Stimulated activated CD4-positive, alpha-beta T cell treated with anti-CD3 and anti-CD28 coated beads, TNF-alpha, amount 100 ng/mL, for 4 hours (primary cell): ENCODE data around the gene CHP1.
"Not testable (repeated sequence)": the region's sequence is repeated elsewhere in the genome, so short reads cannot be mapped to it uniquely, and the experiment has no call there.

Experiments used
- DNase-seq, 3 experiments: peaks; one replicate each; pipeline ENCODE4 v3.0.0-alpha.2; 2020; ENCODE audit warnings: low read depth in 3 of 3

Gene CHP1

GRCh38 chr15:41230650-41231421 lies at the start of gene CHP1, which contains the start of gene EXD1:
TSS of gene CHP1 (plus strand) at chr15:41231268. CDS start at chr15:41231383, 115 bp downstream.
TSS of gene EXD1 (minus strand) at chr15:41230757. CDS start at chr15:41226575, 4,182 bp downstream.
- peak; percentile 85 to 93 (median 89) for DNase-seq

- DNase-seq, result no peak
Observed at GRCh38 chr15:41182266-41182665, 48.8 kb upstream of the CHP1 start.

DNA sequence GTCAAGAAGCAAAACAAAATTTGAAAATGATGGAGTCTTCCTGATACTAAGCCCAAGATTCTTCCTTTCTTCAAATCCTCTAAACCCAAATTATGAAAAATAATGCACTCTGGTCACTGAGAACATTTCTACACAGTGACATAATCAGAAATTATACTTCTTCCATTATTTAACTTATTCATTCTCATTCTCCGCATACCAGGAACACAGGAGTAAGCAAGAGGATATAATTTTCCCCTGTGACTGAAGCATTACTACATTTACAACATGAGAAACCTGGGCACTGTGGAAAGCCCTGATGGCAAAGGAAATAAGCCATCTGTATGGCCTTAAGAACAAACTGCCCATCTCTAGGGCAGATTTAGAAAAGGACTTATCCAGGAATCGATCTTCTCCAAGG lies 47.5 kb upstream of the CHP1 start:
- no peak for DNase-seq

DNA sequence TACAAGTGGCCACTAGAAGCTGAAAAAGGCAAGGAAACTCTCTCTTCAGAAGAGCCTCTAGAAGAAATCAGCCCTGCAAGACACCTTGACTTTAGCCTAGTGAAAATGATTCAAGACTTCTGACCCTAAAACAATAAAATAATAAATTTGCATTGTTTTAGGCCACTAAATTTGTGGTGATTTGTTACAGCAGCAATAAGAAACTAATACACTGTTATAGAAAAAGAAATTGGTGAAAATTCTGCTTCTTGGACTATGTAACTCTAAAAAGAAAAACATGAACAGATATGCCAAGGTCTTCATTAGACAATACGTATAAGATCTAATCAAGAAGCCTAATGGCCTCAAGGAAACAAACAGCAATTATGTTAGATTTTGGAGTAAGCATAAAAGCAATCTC lies 36.6 kb upstream of the CHP1 start:
- no peak for DNase-seq

DNA sequence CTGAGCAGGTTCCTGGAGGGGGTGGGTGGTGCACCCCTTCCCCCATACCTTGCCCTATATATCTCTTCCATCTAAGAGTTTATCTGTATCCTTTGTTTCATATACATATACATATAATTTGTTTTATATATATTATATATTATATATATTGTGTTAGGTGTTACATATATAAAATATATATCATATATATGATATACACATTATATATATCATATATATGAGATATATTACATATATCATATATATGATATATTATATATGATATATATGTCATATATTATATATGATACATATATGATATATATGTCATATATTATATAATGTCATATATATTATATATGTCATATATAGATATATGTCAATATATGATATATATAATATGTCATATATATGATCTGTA lies 31.6 kb upstream of the CHP1 start:
- no peak for DNase-seq

DNA sequence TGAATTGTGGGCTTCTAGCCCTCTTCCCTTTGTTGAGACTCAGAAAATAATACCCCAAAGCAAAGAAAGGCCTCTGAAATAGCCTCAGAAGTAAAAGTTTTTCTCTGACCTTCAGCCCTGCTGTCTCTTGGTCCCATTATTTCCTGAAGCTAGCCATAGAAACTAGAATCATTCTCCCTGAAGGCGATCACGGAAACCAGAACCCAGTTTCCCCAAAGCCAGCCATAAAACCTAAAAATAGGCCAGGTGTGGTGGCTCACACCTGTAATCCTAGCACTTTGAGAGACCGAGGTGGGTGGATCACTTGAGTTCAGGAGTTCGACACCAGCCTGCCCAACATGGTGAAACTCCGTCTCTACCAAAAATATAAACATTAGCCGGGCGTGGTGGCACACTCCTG lies 27.7 kb upstream of the CHP1 start:
- no peak for DNase-seq

DNA sequence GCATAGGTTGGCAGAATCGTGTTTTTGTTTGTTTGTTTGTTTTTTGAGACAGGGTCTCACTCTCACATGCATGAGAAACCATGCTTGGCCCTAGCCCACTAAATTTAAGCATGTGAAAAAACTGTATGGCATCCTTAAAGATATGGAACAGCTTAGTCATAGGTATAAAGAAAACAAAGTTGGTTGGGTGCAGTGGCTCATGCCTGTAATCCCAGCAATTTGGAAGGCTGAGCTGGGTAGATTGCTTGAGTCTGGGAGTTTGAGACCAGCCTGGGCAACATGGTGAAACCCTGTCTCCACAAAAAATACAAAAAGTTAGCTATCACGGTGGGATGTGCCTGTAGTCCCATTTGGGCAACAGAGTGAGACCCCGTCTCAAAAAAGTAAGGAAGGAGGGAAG lies 25.8 kb upstream of the CHP1 start:
- DNase-seq, result no peak

GRCh38 chr15:41207687-41208448 lies 23.2 kb upstream of the CHP1 start:
- DNase-seq, result no peak

DNA sequence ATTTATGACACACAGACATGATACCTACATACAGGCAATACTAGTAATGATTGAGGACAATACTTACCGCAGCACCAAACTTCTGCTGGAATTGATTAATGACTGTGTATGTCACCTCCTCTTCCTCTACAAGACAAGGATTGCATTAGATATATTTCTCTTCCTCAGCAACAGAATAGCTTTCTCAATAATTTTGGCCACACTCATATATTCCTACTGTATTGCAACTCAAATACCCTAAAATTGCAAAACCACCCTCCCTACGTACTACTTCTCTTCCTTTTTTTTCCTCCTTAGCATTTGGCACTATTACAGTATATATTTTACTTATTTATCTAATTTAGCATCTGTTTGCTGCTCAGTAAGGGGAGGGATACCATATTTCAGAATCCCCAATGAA lies 15.4 kb upstream of the CHP1 start:
- no peak for DNase-seq

- DNase-seq, result no peak
Observed at GRCh38 chr15:41218851-41219250, 12.2 kb upstream of the CHP1 start.

- no peak for DNase-seq
Observed at GRCh38 chr15:41219381-41219780, 11.7 kb upstream of the CHP1 start.

DNA sequence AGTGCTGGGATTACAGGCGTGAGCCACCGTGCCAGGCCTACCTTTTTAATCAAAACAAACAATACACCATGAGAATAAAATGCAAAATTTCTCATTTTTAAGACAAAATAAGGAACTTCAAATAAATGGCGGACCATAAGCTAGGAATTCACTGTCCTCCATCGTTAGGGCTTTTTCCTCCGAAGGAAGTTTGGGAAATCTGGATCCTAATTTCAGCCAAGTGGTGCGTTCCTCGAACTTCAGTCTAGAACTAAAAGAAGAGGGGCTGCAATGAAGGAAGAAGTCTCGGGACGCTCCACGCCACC lies 771 bp upstream of the CHP1 start:
- no peak for DNase-seq

DNA sequence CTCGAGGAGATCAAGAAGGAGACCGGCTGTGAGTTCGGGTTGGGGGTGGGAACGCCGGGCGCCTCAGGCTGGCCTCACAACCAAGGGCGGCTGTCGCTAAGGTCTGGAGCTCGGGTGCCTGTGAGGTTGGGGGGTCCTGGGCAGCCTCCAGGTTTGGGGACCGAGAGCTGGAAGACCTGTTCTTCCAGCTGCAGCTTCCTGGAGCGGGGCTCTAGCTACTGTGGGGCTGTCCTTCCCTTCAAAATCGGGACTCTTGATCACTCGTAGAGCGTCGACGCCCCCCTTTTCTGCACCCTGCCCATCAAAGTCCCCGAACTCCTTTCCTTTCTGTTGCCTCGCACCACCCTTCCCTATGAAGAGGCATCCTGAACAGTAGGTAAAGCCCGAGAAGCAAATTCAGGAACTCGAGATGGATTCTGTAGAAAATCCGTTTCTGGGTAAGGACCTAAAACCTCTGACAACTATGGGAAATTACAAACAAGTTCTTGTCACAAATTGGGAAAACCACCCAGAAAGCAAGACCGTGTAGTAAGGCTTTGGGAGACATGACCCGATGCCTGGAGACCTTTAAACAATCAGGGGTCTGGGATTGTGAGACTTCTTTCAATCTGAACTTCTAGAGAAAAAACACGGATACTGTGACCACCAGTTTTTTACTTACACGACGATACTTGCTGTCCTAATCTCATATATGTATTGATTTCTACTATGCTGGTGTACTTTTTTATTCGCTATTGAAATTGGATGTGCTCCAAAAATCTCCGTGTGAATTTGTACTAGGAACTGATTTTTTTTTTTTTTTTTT lies 556 bp downstream of the CHP1 start:
- DNase-seq, result no peak

- DNase-seq, result no peak
Observed at GRCh38 chr15:41233367-41233771, 2.3 kb downstream of the CHP1 start.

GRCh38 chr15:41235228-41235627 lies 4.2 kb downstream of the CHP1 start:
- DNase-seq, result not testable (repeated sequence)

DNA sequence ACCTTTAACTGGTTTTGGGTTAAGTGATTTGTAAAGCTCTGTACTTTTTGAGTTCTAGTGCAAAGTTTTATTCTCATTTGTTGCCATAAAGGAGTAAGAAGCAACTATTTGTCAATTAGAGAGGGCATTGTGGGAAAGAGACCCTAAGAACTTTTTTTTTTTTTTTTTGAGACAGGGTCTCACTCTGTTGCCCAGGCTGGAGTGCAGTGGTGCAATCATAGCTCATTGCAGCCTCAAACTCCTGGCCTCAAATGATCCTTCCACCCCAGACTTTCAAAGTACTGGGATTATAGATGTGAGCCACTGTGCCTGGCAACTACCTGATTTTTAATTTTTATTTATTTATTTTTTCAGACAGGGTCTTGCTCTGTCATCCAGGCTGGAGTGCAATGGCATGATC lies 4.9 kb downstream of the CHP1 start:
- DNase-seq, result no peak

DNA sequence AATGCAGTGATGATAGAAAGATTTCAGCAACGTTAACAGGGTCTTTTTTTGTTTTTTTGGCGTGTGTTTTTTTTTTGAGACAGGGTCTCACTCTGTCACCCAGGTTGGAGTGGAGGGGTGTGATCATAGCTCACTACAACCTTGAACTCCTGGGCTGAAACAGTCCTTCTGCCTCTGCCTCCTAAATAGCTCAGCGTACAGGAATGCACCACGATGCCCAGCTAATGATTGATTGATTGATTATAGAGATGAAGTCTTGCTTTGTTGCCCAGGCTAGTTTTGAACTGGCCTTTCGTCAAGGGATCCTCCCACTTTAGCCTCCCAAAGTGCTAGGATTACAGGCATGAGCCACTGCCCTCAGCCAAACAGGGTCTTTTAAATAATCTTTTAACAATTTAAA lies 7.0 kb downstream of the CHP1 start:
- no peak for DNase-seq

GRCh38 chr15:41241221-41241964 lies 10.3 kb downstream of the CHP1 start:
- no peak for DNase-seq

DNA sequence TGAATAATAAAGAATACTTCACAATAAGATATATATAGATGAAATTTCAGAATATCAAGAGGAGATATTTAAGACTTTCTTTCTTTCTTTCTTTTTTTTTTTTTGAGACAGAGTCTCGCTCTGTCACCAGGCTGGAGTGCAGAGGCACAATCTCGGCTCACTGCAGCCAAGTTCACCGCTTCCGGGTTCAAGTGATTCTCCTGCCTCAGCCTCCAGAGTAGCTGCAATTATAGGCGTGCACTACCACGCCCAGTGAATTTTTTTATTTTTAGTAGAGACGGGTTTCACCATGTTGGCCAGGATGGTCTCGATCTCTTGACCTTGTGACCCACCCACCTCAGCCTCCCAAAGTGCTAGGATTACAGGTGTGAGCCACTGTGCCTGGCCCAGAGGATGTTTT lies 19.7 kb downstream of the CHP1 start:
- DNase-seq, result not testable (repeated sequence)

DNA sequence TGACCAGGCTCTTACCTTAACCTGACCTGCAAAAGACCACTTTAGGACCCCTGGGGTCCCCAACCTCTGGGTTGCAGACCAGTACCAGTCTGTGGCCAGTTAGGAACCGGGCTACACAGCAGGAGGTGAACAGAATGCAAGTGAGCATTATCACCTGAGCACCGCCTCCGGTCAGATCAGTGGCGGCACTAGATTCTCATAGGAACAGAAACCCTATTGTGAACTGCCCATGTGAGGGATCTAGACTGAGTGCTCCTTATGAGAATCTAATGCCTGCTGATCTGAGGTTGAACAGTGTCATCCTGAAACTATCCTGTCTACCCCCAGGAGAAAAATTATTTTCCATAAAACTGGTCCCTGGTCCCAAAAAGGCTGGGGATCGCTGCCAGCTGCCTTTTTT lies 20.3 kb downstream of the CHP1 start:
- no peak for DNase-seq

- DNase-seq, result no peak
Observed at GRCh38 chr15:41254560-41254959, 23.5 kb downstream of the CHP1 start.

GRCh38 chr15:41256103-41256502 lies 25.0 kb downstream of the CHP1 start:
- no peak for DNase-seq
